ENCODE results near the gene FAM47E. TPM values are rescaled to one million over a fixed set of nuclear protein-coding genes. Genes with fewer than 3 reads are reported as not detected.

The FAM47E gene
- total and polyA plus RNA-seq, 9 of the 15 experiments (the other 6 are each of a cell fraction or from before 2014, with no cell fraction given), result 3.7 to 15.6 (median 6.4) TPM

DNA sequence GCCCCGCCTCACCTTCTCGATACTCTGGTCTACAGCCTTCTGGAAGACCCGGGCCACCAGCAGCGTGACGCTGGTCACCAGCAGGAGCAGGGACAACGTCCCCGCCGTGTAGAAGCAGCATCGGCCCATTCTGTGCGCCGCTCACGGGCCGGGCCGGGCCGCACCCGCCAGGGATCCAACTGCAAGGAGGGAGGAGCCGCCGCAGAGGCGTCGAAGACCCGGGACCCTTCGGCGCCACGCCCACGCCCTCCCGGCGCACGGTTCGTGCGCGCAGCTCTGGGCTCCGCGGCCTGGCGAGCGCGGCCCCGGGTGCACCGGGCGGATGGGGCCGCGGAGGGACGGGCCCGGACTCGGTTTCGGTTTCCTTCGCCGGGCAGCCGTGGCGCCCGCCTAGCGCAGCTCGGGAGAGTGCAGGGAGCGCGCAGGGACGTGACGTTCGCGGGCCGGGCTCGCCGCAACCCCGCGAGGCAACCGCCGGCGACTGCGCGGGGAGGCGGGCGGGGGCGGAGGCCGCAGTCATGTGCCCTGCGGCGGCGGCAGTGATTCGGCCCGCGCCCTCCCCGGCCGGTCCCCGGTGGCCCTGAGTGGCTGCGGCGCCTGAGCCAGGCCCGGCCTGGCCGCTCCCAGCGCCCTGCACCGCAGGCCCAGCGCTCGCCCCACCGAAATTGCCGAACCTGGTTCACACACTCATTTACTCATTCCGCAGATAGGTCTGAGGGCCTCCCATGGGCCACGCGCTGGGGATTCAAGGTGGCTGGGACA, 37.9 kb upstream of the FAM47E start, which contains the start of gene SCARB2 (continued):
- TF ChIP-seq CBX8 (IDR thresholded peaks at IDR 0.05; ENCODE audit: borderline replicate concordance, extremely low read depth, low read depth, low read length, poor library complexity, severe bottlenecking) (no peak), NCOA6 (IDR thresholded peaks at IDR 0.05) (peak; percentile 23; the same call in 1 of the 2 replicates), SUPT5H (IDR thresholded peaks at IDR 0.05) (0 out of 2 replicates have a peak, but pooled peaks have one; percentile 41), THAP12 (CRISPR knock-in tag; IDR thresholded peaks at IDR 0.05) (peak; percentile 35; the same call in 1 of the 2 replicates), TEAD1 (CRISPR knock-in tag; IDR thresholded peaks at IDR 0.05) (peak in 1 of 2 experiments; percentile 29; a peak in 1 of 4 replicates), CXXC5 (CRISPR knock-in tag; IDR thresholded peaks at IDR 0.05) (peak; percentile 94), GATAD2B (IDR thresholded peaks at IDR 0.05; ENCODE audit: borderline replicate concordance) (peak; percentile 89), POLR2A (conservative IDR thresholded peaks at IDR 0.05) (peak; percentile 64; the same call in 1 of the 2 replicates), NFIC (IDR thresholded peaks at IDR 0.05) (no peak)
- TF ChIP-seq, protein P1, sequence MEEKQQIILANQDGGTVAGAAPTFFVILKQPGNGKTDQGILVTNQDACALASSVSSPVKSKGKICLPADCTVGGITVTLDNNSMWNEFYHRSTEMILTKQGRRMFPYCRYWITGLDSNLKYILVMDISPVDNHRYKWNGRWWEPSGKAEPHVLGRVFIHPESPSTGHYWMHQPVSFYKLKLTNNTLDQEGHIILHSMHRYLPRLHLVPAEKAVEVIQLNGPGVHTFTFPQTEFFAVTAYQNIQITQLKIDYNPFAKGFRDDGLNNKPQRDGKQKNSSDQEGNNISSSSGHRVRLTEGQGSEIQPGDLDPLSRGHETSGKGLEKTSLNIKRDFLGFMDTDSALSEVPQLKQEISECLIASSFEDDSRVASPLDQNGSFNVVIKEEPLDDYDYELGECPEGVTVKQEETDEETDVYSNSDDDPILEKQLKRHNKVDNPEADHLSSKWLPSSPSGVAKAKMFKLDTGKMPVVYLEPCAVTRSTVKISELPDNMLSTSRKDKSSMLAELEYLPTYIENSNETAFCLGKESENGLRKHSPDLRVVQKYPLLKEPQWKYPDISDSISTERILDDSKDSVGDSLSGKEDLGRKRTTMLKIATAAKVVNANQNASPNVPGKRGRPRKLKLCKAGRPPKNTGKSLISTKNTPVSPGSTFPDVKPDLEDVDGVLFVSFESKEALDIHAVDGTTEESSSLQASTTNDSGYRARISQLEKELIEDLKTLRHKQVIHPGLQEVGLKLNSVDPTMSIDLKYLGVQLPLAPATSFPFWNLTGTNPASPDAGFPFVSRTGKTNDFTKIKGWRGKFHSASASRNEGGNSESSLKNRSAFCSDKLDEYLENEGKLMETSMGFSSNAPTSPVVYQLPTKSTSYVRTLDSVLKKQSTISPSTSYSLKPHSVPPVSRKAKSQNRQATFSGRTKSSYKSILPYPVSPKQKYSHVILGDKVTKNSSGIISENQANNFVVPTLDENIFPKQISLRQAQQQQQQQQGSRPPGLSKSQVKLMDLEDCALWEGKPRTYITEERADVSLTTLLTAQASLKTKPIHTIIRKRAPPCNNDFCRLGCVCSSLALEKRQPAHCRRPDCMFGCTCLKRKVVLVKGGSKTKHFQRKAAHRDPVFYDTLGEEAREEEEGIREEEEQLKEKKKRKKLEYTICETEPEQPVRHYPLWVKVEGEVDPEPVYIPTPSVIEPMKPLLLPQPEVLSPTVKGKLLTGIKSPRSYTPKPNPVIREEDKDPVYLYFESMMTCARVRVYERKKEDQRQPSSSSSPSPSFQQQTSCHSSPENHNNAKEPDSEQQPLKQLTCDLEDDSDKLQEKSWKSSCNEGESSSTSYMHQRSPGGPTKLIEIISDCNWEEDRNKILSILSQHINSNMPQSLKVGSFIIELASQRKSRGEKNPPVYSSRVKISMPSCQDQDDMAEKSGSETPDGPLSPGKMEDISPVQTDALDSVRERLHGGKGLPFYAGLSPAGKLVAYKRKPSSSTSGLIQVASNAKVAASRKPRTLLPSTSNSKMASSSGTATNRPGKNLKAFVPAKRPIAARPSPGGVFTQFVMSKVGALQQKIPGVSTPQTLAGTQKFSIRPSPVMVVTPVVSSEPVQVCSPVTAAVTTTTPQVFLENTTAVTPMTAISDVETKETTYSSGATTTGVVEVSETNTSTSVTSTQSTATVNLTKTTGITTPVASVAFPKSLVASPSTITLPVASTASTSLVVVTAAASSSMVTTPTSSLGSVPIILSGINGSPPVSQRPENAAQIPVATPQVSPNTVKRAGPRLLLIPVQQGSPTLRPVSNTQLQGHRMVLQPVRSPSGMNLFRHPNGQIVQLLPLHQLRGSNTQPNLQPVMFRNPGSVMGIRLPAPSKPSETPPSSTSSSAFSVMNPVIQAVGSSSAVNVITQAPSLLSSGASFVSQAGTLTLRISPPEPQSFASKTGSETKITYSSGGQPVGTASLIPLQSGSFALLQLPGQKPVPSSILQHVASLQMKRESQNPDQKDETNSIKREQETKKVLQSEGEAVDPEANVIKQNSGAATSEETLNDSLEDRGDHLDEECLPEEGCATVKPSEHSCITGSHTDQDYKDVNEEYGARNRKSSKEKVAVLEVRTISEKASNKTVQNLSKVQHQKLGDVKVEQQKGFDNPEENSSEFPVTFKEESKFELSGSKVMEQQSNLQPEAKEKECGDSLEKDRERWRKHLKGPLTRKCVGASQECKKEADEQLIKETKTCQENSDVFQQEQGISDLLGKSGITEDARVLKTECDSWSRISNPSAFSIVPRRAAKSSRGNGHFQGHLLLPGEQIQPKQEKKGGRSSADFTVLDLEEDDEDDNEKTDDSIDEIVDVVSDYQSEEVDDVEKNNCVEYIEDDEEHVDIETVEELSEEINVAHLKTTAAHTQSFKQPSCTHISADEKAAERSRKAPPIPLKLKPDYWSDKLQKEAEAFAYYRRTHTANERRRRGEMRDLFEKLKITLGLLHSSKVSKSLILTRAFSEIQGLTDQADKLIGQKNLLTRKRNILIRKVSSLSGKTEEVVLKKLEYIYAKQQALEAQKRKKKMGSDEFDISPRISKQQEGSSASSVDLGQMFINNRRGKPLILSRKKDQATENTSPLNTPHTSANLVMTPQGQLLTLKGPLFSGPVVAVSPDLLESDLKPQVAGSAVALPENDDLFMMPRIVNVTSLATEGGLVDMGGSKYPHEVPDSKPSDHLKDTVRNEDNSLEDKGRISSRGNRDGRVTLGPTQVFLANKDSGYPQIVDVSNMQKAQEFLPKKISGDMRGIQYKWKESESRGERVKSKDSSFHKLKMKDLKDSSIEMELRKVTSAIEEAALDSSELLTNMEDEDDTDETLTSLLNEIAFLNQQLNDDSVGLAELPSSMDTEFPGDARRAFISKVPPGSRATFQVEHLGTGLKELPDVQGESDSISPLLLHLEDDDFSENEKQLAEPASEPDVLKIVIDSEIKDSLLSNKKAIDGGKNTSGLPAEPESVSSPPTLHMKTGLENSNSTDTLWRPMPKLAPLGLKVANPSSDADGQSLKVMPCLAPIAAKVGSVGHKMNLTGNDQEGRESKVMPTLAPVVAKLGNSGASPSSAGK (IDR thresholded peaks at IDR 0.05), result no peak
- TF ChIP-seq, protein P2, sequence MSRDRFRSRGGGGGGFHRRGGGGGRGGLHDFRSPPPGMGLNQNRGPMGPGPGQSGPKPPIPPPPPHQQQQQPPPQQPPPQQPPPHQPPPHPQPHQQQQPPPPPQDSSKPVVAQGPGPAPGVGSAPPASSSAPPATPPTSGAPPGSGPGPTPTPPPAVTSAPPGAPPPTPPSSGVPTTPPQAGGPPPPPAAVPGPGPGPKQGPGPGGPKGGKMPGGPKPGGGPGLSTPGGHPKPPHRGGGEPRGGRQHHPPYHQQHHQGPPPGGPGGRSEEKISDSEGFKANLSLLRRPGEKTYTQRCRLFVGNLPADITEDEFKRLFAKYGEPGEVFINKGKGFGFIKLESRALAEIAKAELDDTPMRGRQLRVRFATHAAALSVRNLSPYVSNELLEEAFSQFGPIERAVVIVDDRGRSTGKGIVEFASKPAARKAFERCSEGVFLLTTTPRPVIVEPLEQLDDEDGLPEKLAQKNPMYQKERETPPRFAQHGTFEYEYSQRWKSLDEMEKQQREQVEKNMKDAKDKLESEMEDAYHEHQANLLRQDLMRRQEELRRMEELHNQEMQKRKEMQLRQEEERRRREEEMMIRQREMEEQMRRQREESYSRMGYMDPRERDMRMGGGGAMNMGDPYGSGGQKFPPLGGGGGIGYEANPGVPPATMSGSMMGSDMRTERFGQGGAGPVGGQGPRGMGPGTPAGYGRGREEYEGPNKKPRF (IDR thresholded peaks at IDR 0.05; ENCODE audit: low read depth, low read length), result no peak
